ENCODE measurements around the gene TAS2R9.

- no peak for TF ChIP-seq CTCF (IDR thresholded peaks at IDR 0.05; ENCODE audit: insufficient read depth, low read depth, low read length)
- TF ChIP-seq EZH2 (IDR thresholded peaks at IDR 0.05; ENCODE audit: insufficient read depth, low read length), result no peak
These were observed 16.3 kb upstream of the TAS2R9 start, which contains the start of gene TAS2R10 for GRCh38 chr12:10826258-10826657.
